Osteocyte (in vitro differentiated cells): ENCODE data around the gene MTSS2. TPM values are rescaled to one million over a fixed set of nuclear protein-coding genes. Genes with fewer than 3 reads are reported as not detected.
A peak's percentile ranks its signal among the peaks of the same experiment; 100 is the strongest.
"Not testable (repeated sequence)": the region's sequence is repeated elsewhere in the genome, so short reads cannot be mapped to it uniquely, and the experiment has no call there.

Experiments used
- DNase-seq: peaks from one replicate; pipeline ENCODE4 v3.0.0; 2021; ENCODE audit warnings: mixed read lengths; ENCODE audit not compliant: unreplicated experiment; ENCODE audit errors: extremely low spot score
- H3K27ac Mint-ChIP-seq: one replicate; pipeline ENCODE4 v1.8.0; 2021; ENCODE audit warnings: mild to moderate bottlenecking, mixed read lengths; ENCODE audit not compliant: unreplicated experiment
- H3K27me3 Mint-ChIP-seq: one replicate; pipeline ENCODE4 v1.8.0; 2021; ENCODE audit warnings: mixed read lengths; ENCODE audit not compliant: unreplicated experiment
- H3K36me3 Mint-ChIP-seq: one replicate; pipeline ENCODE4 v1.8.0; 2021; ENCODE audit warnings: mixed read lengths; ENCODE audit not compliant: unreplicated experiment
- H3K4me1 Mint-ChIP-seq: one replicate; pipeline ENCODE4 v1.8.0; 2021; ENCODE audit warnings: mixed read lengths; ENCODE audit not compliant: unreplicated experiment
- H3K4me3 Mint-ChIP-seq: one replicate; pipeline ENCODE4 v1.8.0; 2021; ENCODE audit warnings: mild to moderate bottlenecking, moderate library complexity, mixed read lengths; ENCODE audit not compliant: unreplicated experiment
- H3K9me3 Mint-ChIP-seq: one replicate; pipeline ENCODE4 v1.8.0; 2021; ENCODE audit warnings: mixed read lengths; ENCODE audit not compliant: unreplicated experiment
- CTCF ChIP-seq: fragments of 200-600 bp; sonication (generic); IDR thresholded peaks from 2 replicates; pipeline ENCODE4 v1.5.0; 2021; ENCODE audit warnings: antibody characterized with exemption, mild to moderate bottlenecking, moderate library complexity
- total RNA-seq: library from RNA; stranded (reverse); gene quantifications from 2 replicates; pipeline ENCODE4 v1.2.1, GENCODE V29; 2021

MTSS2 gene
- total RNA-seq, 1 donor from 2014 or later = 156 TPM

GRCh38 chr16:70648606-70649005 is 37.2 kb downstream of the MTSS2 start:
- H3K27ac Mint-ChIP-seq = peak overlapping the region; percentile 84
- no peak overlapping the region for H3K4me3 Mint-ChIP-seq
- H3K27me3 Mint-ChIP-seq = no peaks in the 10 kb centered on the region
- no peak for TF ChIP-seq CTCF
- no peak for DNase-seq
- peaks cover 63% of the 10 kb centered on the region for H3K4me1 Mint-ChIP-seq
- no peaks in the 10 kb centered on the region for H3K9me3 Mint-ChIP-seq
- H3K36me3 Mint-ChIP-seq = no peaks in the 10 kb centered on the region

- Mint-ChIP-seq H3K4me3 (no peak overlapping the region), H3K4me1 (peaks cover 56% of the 10 kb centered on the region), H3K27me3 (no peaks in the 10 kb centered on the region), H3K27ac (peak overlapping the region; percentile 84), H3K9me3 (no peaks in the 10 kb centered on the region), H3K36me3 (no peaks in the 10 kb centered on the region)
- no peak for DNase-seq
- no peak for TF ChIP-seq CTCF
These were observed 38.2 kb downstream of the MTSS2 start for GRCh38 chr16:70647441-70648359.

- no peak for TF ChIP-seq CTCF
- Mint-ChIP-seq H3K9me3 (no peaks in the 10 kb centered on the region), H3K4me3 (no peak within 1 kb of the TSS), H3K4me1 (peaks cover 47% of the 10 kb centered on the region), H3K27ac (peak within 1 kb of the TSS; percentile 84), H3K36me3 (no peaks in the 10 kb centered on the region), H3K27me3 (no peaks in the 10 kb centered on the region)
- DNase-seq = no peak
These were observed 39.3 kb downstream of the MTSS2 start, which contains the start of gene IL34 for GRCh38 chr16:70646260-70647241. TSS of gene IL34 (plus strand) at chr16:70646559. CDS start at chr16:70646948, 389 bp downstream.

- H3K27ac Mint-ChIP-seq = no peak overlapping the region
- no peaks in the 10 kb centered on the region for H3K27me3 Mint-ChIP-seq
- H3K36me3 Mint-ChIP-seq = no peaks in the 10 kb centered on the region
- TF ChIP-seq CTCF = no peak
- H3K9me3 Mint-ChIP-seq = no peaks in the 10 kb centered on the region
- H3K4me1 Mint-ChIP-seq = peaks cover 39% of the 10 kb centered on the region
- no peak for DNase-seq
- no peak overlapping the region for H3K4me3 Mint-ChIP-seq
These were observed 40.9 kb downstream of the MTSS2 start for GRCh38 chr16:70644763-70645597.

- H3K4me3 Mint-ChIP-seq = not testable (repeated sequence)
These were observed 42.6 kb downstream of the MTSS2 start for GRCh38 chr16:70643264-70643663.

More at GRCh38 chr16:70643264-70643663, 42.6 kb downstream of the MTSS2 start:
- H3K27ac Mint-ChIP-seq, DNase-seq, H3K27me3 Mint-ChIP-seq, H3K9me3 Mint-ChIP-seq, H3K36me3 Mint-ChIP-seq: not testable (repeated sequence)
- H3K4me1 Mint-ChIP-seq = peaks cover 38% of the 10 kb centered on the region
